HepG2 (cell line): Measurements from ENCODE around the gene CCDC136. TPM values are rescaled to one million over a fixed set of nuclear protein-coding genes. Genes with fewer than 3 reads are reported as not detected.
A peak's percentile ranks its signal among the peaks of the same experiment; 100 is the strongest.

ENCODE experiments used
- ATAC-seq: fragments of 200-7000 bp; cut with Tn5 transposase; 3 replicates; pipeline ENCODE4 v1.9.1; 2020; ENCODE audit warnings: mild to moderate bottlenecking, moderate library complexity
- BruUV-seq: library from RNA; stranded (reverse); fragments of 400-500 nt; replicated peaks from 2 replicates; lab custom pipeline; 2021; lab: Mats Ljungman, UMichigan
- CTCF ChIA-PET: fragments of 300-600 bp; formaldehyde crosslinking; extraction: SDS; loops from one replicate; lab custom pipeline; 2021; ENCODE audit warnings: low total read pairs, inconsistent platforms, low intra/inter-chr PET ratio; lab: Yijun Ruan, JAX
- POLR2A ChIA-PET: fragments of 350-600 bp; sonication (Branson Sonifier 250); formaldehyde crosslinking; loops from one replicate; lab custom pipeline; 2020; ENCODE audit warnings: antibody characterized with exemption, inconsistent platforms; lab: Yijun Ruan, JAX
- DNase-seq: peaks from one replicate; pipeline ENCODE4 v3.0.0-alpha.2; 2015; ENCODE audit warnings: low spot score
- FAIRE-seq: peaks from 3 replicates; lab custom pipeline; 2011; peaks lifted over from hg19 to GRCh38; lab: Jason Lieb, UNC
- H2AFZ ChIP-seq: one replicate; pipeline ENCODE4 v1.6.1; 2011; ENCODE audit warnings: low read length, inconsistent platforms
- H3K27ac ChIP-seq: fragments of 300-600 bp; 3 replicates; pipeline ENCODE4 v1.8.0; 2011; ENCODE audit warnings: mixed run types, mild to moderate bottlenecking, mixed read lengths, low read length, inconsistent platforms; ENCODE audit not compliant: insufficient read depth; ENCODE audit errors: extremely low read length
- H3K27me3 ChIP-seq, 2 experiments: fragments of 200-600 bp in 1 of 2; 2 replicates in 1 of 2; 3 replicates in 1 of 2; pipeline versions ENCODE4 v1.6.0 to v1.8.0; 2011; ENCODE audit warnings: low read length in 2 of 2, mild to moderate bottlenecking in 2 of 2, moderate library complexity in 2 of 2, inconsistent platforms in 1 of 2; ENCODE audit not compliant: insufficient read depth in 2 of 2, control insufficient read depth in 1 of 2
- H3K36me3 ChIP-seq, 2 experiments: fragments of 200-600 bp in 1 of 2; replicated peaks in 1 of 2; 2 replicates in 1 of 2; 3 replicates in 1 of 2; pipeline versions ENCODE4 v1.5.1 to v1.8.0; 2011; ENCODE audit warnings: low read length in 2 of 2, inconsistent platforms in 1 of 2; ENCODE audit not compliant: insufficient read depth in 2 of 2, control insufficient read depth in 1 of 2
- H3K4me1 ChIP-seq: 2 replicates; pipeline ENCODE4 v1.5.1; 2012; ENCODE audit warnings: low read length, inconsistent platforms; ENCODE audit not compliant: insufficient read depth
- H3K4me2 ChIP-seq: 2 replicates; pipeline ENCODE4 v1.6.0; 2011; ENCODE audit warnings: low read depth, low read length, inconsistent platforms
- H3K4me3 ChIP-seq, 3 experiments: fragments of 200-600 bp in 1 of 3; sonication (generic), shearing (Covaris generic) in 1 of 3; replicated peaks in 1 of 3; 2 replicates each; pipeline ENCODE4 v1.5.1; 2011 to 2016; ENCODE audit warnings: low read length in 3 of 3, inconsistent platforms in 2 of 3, low read depth in 2 of 3, mild to moderate bottlenecking in 2 of 3, control low read depth in 1 of 3, mixed read lengths in 1 of 3; ENCODE audit not compliant: insufficient read depth in 1 of 3
- H3K79me2 ChIP-seq: one replicate; pipeline ENCODE4 v1.6.1; 2011; ENCODE audit warnings: low read length, inconsistent platforms; ENCODE audit not compliant: insufficient read depth
- H3K9ac ChIP-seq: 2 replicates; pipeline ENCODE4 v1.6.0; 2011; ENCODE audit warnings: mild to moderate bottlenecking, low read depth, low read length, inconsistent platforms; ENCODE audit not compliant: insufficient read depth
- H3K9me3 ChIP-seq: 2 replicates; pipeline ENCODE4 v1.5.1; 2012; ENCODE audit warnings: mild to moderate bottlenecking, low read length
- H4K20me1 ChIP-seq: 2 replicates; pipeline ENCODE4 v1.6.0; 2011; ENCODE audit warnings: inconsistent platforms, mild to moderate bottlenecking, low read length, moderate library complexity; ENCODE audit not compliant: insufficient read depth
- E2F2 ChIP-seq: sonication (generic); formaldehyde crosslinking; IDR thresholded peaks from 2 replicates; pipeline ENCODE4 v1.4.0; 2020; ENCODE audit warnings: missing genetic modification reagents, borderline replicate concordance
- KLF11 ChIP-seq: IDR thresholded peaks from 2 replicates; pipeline ENCODE4 v1.6.1; 2016; ENCODE audit warnings: missing compliant biosample characterization
- KLF12 ChIP-seq: sonication (generic); formaldehyde crosslinking; IDR thresholded peaks from 2 replicates; pipeline ENCODE4 v1.4.0; 2020; ENCODE audit warnings: missing genetic modification reagents, borderline replicate concordance
- MTA1 ChIP-seq: sonication (generic); formaldehyde crosslinking; IDR thresholded peaks from 2 replicates; pipeline ENCODE4 v1.4.0; 2020; ENCODE audit warnings: missing genetic modification reagents, mild to moderate bottlenecking, borderline replicate concordance
- NFE2 ChIP-seq: sonication (generic); formaldehyde crosslinking; IDR thresholded peaks from 2 replicates; pipeline ENCODE4 v1.4.0; 2020; ENCODE audit warnings: missing genetic modification reagents
- RFX5 ChIP-seq: IDR thresholded peaks from 2 replicates; pipeline ENCODE4 v1.6.1; 2011; ENCODE audit warnings: low read depth, low read length, improper control_type of control experiment
- TBP ChIP-seq: sonication (generic); formaldehyde crosslinking; IDR thresholded peaks from 2 replicates; pipeline ENCODE4 v1.5.0; 2020; ENCODE audit warnings: missing genetic modification reagents
- TCF12 ChIP-seq, 2 experiments: fragments of 450-650 bp in 1 of 2; sonication (generic) in 1 of 2; formaldehyde crosslinking in 1 of 2; IDR thresholded peaks; 2 replicates each; pipeline versions ENCODE4 v1.6.1 to v1.8.0; 2017 to 2022; ENCODE audit warnings: antibody characterized with exemption in 1 of 2, mild to moderate bottlenecking in 1 of 2, missing genetic modification reagents in 1 of 2, moderate library complexity in 1 of 2
- TCF7L2 ChIP-seq: IDR thresholded peaks from 2 replicates; pipeline ENCODE4 v1.6.1; 2011; ENCODE audit warnings: mild to moderate bottlenecking, low read depth, low read length, moderate library complexity
- TGIF2 ChIP-seq: IDR thresholded peaks from 2 replicates; pipeline ENCODE4 v1.6.1; 2016; ENCODE audit warnings: control low read depth, missing compliant biosample characterization
- ZBTB39 ChIP-seq: sonication (generic); formaldehyde crosslinking; IDR thresholded peaks from 2 replicates; pipeline ENCODE4 v1.5.0; 2020; ENCODE audit warnings: missing genetic modification reagents
- ZNF7 ChIP-seq: IDR thresholded peaks from 2 replicates; pipeline ENCODE4 v1.6.1; 2016; ENCODE audit warnings: missing biosample characterization, missing genetic modification reagents
- WGBS: methylation state at CpG from one replicate; pipeline ENCODE4 v1.1.6; 2017; ENCODE audit warnings: low lambda C conversion rate; 5-methylcytosine and 5-hydroxymethylcytosine counted together
- in situ Hi-C: cut with HindIII; loops from 2 replicates; pipeline ENCODE4 v1.10.0; 2017; ENCODE audit warnings: low pct_unique_long_range_greater_than_20kb; ENCODE audit not compliant: extremely low pct_ligation_motif_present
- intact Hi-C: fragments of 100-400 bp; cut with micrococcal nuclease; formaldehyde crosslinking; loops from one replicate; pipeline ENCODE4 v1.10.0; 2022; ENCODE audit not compliant: unreplicated experiment
- polyA plus RNA-seq, 8 experiments: library from polyadenylated mRNA; depleted of rRNA in 3 of 8; stranded (reverse) in 7 of 8; unstranded in 1 of 8; fragments of >200 nt; fragmentation: Illumina TruSeq in 4 of 8; extraction: Trizol in 4 of 8; gene quantifications; 2 replicates each; pipeline versions ENCODE4 v1.2.1 to v1.2.3, GENCODE V29; 2011 to 2016; ENCODE audit warnings: low read depth in 4 of 8, missing spikeins in 1 of 8, mixed read lengths in 1 of 8; ENCODE audit not compliant: insufficient read depth in 1 of 8
- total RNA-seq, 5 experiments: library from RNA; depleted of rRNA; stranded (reverse); fragments of >200 nt; fragmentation: Illumina TruSeq; extraction: Trizol; gene quantifications; 2 replicates each; pipeline ENCODE4 v1.2.3, GENCODE V29; 2016; ENCODE audit warnings: low read depth in 1 of 5
- TF ChIP-seq, protein P1 (sequence below): IDR thresholded peaks from 2 replicates; pipeline ENCODE4 v1.6.1; 2016; ENCODE audit warnings: mild to moderate bottlenecking
- TF ChIP-seq, protein P2 (sequence below): sonication (generic); formaldehyde crosslinking; IDR thresholded peaks from 2 replicates; pipeline ENCODE4 v1.4.0; 2020; ENCODE audit warnings: missing genetic modification reagents, low read depth, mild to moderate bottlenecking, borderline replicate concordance
- TF ChIP-seq, protein P3 (sequence below): sonication (generic); formaldehyde crosslinking; IDR thresholded peaks from 2 replicates; pipeline ENCODE4 v1.4.0; 2020; ENCODE audit warnings: missing genetic modification reagents

The CCDC136 gene
- total and polyA plus RNA-seq, 2 of the 13 experiments (the other 11 are each of a cell fraction or from before 2014, with no cell fraction given), result 0.04 to 0.38 TPM

DNA sequence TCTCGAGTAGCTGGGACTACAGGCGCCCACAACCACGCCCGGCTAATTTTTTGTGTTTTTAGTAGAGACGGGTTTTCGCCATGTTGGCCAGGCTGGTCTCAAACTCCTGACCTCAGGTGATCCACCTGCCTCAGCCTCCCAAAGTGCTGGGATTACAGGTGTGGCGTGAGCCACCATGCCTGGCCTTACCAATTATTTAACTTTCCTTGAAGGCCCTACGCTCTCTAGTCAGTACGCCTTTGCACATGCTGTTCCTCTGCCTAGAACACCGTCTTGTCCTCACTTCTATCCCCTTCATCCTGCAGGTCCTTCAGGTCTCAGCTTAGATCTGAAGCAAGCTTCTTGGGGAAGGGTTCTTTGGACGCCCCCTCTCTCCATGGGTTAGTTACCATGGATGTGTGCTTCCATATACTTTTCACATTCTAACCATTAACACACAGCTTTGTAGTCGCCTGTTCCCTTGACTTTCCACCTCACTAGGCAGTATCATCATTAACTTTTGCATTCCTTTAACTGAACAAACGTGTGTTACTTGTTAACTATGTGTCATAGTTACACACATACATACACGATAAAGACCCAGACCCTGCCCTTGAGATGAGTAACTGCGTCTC lies 70.3 kb downstream of the CCDC136 start:
- FAIRE-seq (no peak), ATAC-seq (no peak; the same call in 2 of the 3 replicates), DNase-seq (no peak)
- peaks cover 15% of the 10 kb centered on the region for H3K4me1 ChIP-seq
- H3K4me2 ChIP-seq, result peak overlapping the region; percentile 83
- intact Hi-C loops, result loop anchor here (10.0 kb wide), 1 partner anchor 77 kb away; no protein-coding TSS in a partner anchor
- H4K20me1 ChIP-seq, result no peaks in the 10 kb centered on the region; the same call in 1 of the 2 replicates
- H3K79me2 ChIP-seq, result peaks cover 11% of the 10 kb centered on the region
- WGBS, result 71% methylated on average over 15 of the region's 15 CpGs
- in situ Hi-C loops, result no loop called here
- peaks cover 0 to 10% of the 10 kb centered on the region in 2 experiments; a peak in 4 of 5 replicates for H3K27me3 ChIP-seq
- no TSS peak for BruUV-seq
- ChIA-PET POLR2A (interaction anchor here (1.4 to 2.5 kb wide), 3 partner anchors 11 to 34 kb away, joined by 3 to 12 read pairs (median 7); no protein-coding TSS in a partner anchor), CTCF (no interaction called here)
- peaks cover 0 to 5% of the 10 kb centered on the region in 2 experiments; a peak in 2 of 5 replicates for H3K36me3 ChIP-seq
- H3K9me3 ChIP-seq, result no peaks in the 10 kb centered on the region
- H3K9ac ChIP-seq, result peak overlapping the region; percentile 33; the same call in 1 of the 2 replicates
- H2AFZ ChIP-seq, result peak overlapping the region; percentile 95
- peak overlapping the region; percentile 36 to 91 (median 52) for H3K4me3 ChIP-seq
- H3K27ac ChIP-seq, result no peak overlapping the region
- TF ChIP-seq MTA1 (CRISPR knock-in tag) (no peak), NFE2 (CRISPR knock-in tag) (no peak), ZNF7 (CRISPR knock-in tag) (no peak), RFX5 (no peak), TCF7L2 (no peak), ZBTB39 (CRISPR knock-in tag) (no peak), TBP (no peak), TGIF2 (CRISPR knock-in tag) (no peak), TCF12 (IDR thresholded peaks at IDR 0.05) (no peak), TCF12 (CRISPR knock-in tag; IDR thresholded peaks at IDR 0.05) (no peak), KLF11 (CRISPR knock-in tag) (no peak), KLF12 (no peak), E2F2 (CRISPR knock-in tag) (no peak)
- TF ChIP-seq, protein P1, sequence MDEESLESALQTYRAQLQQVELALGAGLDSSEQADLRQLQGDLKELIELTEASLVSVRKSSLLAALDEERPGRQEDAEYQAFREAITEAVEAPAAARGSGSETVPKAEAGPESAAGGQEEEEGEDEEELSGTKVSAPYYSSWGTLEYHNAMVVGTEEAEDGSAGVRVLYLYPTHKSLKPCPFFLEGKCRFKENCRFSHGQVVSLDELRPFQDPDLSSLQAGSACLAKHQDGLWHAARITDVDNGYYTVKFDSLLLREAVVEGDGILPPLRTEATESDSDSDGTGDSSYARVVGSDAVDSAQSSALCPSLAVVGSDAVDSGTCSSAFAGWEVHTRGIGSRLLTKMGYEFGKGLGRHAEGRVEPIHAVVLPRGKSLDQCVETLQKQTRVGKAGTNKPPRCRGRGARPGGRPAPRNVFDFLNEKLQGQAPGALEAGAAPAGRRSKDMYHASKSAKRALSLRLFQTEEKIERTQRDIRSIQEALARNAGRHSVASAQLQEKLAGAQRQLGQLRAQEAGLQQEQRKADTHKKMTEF, result no peak
- TF ChIP-seq, protein P2, sequence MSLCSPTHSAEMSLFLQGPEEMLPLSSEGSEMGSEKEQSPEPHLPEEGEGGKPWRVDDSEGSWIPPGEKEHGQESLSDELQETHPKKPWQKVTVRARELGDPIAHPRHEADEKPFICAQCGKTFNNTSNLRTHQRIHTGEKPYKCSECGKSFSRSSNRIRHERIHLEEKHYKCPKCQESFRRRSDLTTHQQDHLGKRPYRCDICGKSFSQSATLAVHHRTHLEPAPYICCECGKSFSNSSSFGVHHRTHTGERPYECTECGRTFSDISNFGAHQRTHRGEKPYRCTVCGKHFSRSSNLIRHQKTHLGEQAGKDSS, result no peak
- TF ChIP-seq, protein P3, sequence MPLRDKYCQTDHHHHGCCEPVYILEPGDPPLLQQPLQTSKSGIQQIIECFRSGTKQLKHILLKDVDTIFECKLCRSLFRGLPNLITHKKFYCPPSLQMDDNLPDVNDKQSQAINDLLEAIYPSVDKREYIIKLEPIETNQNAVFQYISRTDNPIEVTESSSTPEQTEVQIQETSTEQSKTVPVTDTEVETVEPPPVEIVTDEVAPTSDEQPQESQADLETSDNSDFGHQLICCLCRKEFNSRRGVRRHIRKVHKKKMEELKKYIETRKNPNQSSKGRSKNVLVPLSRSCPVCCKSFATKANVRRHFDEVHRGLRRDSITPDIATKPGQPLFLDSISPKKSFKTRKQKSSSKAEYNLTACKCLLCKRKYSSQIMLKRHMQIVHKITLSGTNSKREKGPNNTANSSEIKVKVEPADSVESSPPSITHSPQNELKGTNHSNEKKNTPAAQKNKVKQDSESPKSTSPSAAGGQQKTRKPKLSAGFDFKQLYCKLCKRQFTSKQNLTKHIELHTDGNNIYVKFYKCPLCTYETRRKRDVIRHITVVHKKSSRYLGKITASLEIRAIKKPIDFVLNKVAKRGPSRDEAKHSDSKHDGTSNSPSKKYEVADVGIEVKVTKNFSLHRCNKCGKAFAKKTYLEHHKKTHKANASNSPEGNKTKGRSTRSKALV (CRISPR knock-in tag), result no peak
